ENCODE measurements around the gene TUBB2B. TPM values are rescaled to one million over a fixed set of nuclear protein-coding genes. Genes with fewer than 3 reads are reported as not detected.

The TUBB2B gene
- total and polyA plus RNA-seq, 8 donors: 2.2 to 16.5 (median 8.5) TPM

DNA sequence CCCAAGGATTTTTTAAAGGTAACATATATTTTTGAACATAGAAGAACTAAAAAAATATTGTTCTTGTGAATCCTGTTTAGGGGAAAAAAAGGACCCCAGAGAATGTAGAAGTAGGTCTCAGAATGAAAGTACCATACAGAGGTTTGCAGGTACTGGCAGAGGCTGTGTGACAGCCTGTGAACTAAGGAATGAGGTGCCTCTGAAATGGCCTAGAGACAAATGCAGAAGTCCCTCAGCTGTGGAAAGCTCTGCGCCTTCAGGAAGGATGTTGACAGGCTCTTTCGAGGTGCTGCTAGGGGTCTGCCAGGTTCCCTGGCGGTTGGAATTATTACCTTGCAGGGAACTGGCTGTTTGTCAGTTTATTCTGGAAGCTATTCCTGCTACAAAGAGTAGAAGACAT, 8.6 kb upstream of the TUBB2B start:
- DNase-seq (no peak), ATAC-seq (no peak)
- TF ChIP-seq, protein P1, sequence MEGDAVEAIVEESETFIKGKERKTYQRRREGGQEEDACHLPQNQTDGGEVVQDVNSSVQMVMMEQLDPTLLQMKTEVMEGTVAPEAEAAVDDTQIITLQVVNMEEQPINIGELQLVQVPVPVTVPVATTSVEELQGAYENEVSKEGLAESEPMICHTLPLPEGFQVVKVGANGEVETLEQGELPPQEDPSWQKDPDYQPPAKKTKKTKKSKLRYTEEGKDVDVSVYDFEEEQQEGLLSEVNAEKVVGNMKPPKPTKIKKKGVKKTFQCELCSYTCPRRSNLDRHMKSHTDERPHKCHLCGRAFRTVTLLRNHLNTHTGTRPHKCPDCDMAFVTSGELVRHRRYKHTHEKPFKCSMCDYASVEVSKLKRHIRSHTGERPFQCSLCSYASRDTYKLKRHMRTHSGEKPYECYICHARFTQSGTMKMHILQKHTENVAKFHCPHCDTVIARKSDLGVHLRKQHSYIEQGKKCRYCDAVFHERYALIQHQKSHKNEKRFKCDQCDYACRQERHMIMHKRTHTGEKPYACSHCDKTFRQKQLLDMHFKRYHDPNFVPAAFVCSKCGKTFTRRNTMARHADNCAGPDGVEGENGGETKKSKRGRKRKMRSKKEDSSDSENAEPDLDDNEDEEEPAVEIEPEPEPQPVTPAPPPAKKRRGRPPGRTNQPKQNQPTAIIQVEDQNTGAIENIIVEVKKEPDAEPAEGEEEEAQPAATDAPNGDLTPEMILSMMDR (IDR thresholded peaks at IDR 0.05): no peak
- Histone ChIP-seq H3K27me3 (peaks cover 24 to 77% of the 10 kb centered on the region in 2 donors), H3K4me3 (no peak overlapping the region), H3K4me1 (peaks cover 5 to 13% of the 10 kb centered on the region in 2 donors), H3K36me3 (no peaks in the 10 kb centered on the region), H3K27ac (no peak overlapping the region), H3K9me3 (no peaks in the 10 kb centered on the region)
- intact Hi-C loops (cut with DNase I): no loop called here

DNA sequence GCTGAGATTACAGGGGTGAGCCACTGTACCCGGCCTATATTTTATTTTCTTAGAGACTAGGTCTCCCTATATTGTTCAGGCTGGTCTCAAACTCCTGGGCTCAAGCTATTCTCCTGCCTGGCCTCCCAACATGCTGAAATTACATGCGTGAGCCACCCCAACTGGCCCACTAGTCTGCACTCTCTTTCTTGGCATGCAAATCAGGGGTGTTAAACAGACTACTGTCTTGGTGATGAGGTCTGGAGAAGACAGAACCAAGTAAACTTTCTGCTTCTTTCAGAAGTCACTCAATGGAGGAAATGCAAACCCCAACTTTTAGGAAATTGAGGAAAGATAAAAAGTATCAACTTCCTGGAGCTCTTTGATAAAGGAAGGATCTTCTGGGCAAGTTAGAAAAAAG, 8.0 kb upstream of the TUBB2B start:
- no peaks in the 10 kb centered on the region for H3K36me3 ChIP-seq
- H3K9me3 ChIP-seq: no peaks in the 10 kb centered on the region
- intact Hi-C loops (cut with DNase I): no loop called here
- ATAC-seq: no peak
- peaks cover 24 to 82% of the 10 kb centered on the region in 2 donors for H3K27me3 ChIP-seq
- DNase-seq: no peak
- TF ChIP-seq, protein P1 (IDR thresholded peaks at IDR 0.05): no peak
- H3K4me1 ChIP-seq: peaks cover 5 to 14% of the 10 kb centered on the region in 2 donors
- H3K27ac ChIP-seq: no peak overlapping the region
- no peak overlapping the region for H3K4me3 ChIP-seq

GRCh38 chr6:3233904-3234303, 6.5 kb upstream of the TUBB2B start:
- peaks cover 38 to 98% of the 10 kb centered on the region in 2 donors for H3K27me3 ChIP-seq
- intact Hi-C loops (cut with DNase I): no loop called here

DNA sequence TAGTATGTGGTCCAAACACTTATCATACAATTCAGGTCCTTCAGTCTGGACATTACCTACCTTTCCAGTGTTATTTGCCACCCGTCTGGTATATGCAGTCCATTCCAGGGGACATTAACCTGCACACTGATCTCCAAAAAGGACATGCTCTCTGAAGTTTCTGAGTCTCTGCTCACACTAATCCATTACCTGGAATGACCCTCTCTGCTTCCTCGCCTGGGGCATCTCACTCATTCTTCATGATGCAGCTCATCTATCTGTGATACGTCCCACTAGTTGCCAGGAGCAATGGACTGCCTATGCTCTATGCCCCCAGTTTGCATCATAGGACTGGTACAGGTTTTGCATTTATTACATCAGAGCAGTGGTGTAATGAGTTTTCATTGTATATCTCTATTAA, 5.9 kb upstream of the TUBB2B start:
- DNase-seq (no peak), ATAC-seq (no peak)
- H3K4me3 ChIP-seq: no peak overlapping the region
- TF ChIP-seq, protein P1 (IDR thresholded peaks at IDR 0.05): no peak
- intact Hi-C loops (cut with DNase I): no loop called here
- peaks cover 42 to 98% of the 10 kb centered on the region in 2 donors for H3K27me3 ChIP-seq
- H3K9me3 ChIP-seq: no peaks in the 10 kb centered on the region
- no peak overlapping the region for H3K27ac ChIP-seq
- H3K4me1 ChIP-seq: peaks cover 22 to 31% of the 10 kb centered on the region in 2 donors
- no peaks in the 10 kb centered on the region for H3K36me3 ChIP-seq

More at GRCh38 chr6:3233904-3234303, 6.5 kb upstream of the TUBB2B start:
- Histone ChIP-seq H3K36me3 (no peaks in the 10 kb centered on the region), H3K9me3 (no peaks in the 10 kb centered on the region), H3K4me1 (peaks cover 16 to 25% of the 10 kb centered on the region in 2 donors), H3K27ac (no peak overlapping the region), H3K4me3 (no peak overlapping the region)
- ATAC-seq (no peak), DNase-seq (no peak)
- TF ChIP-seq, protein P1 (IDR thresholded peaks at IDR 0.05): no peak

GRCh38 chr6:3232017-3232945, 4.8 kb upstream of the TUBB2B start:
- intact Hi-C loops (cut with DNase I): no loop called here
- peaks cover 32 to 41% of the 10 kb centered on the region in 2 donors for H3K4me1 ChIP-seq
- no peaks in the 10 kb centered on the region for H3K9me3 ChIP-seq
- ATAC-seq (no peak), DNase-seq (no peak)
- peak overlapping the region; percentile 45 to 46 for H3K4me3 ChIP-seq
- peaks cover 53 to 98% of the 10 kb centered on the region in 2 donors for H3K27me3 ChIP-seq
- H3K27ac ChIP-seq: no peak overlapping the region
- no peaks in the 10 kb centered on the region for H3K36me3 ChIP-seq
- TF ChIP-seq, protein P1 (IDR thresholded peaks at IDR 0.05): no peak
